Astrocyte (in vitro differentiated cells and primary cell): ENCODE data around the gene RBM46.

Experiments used
- EZH2 ChIP-seq: IDR thresholded peaks from 2 replicates; pipeline ENCODE4 v1.6.1; 2012; ENCODE audit warnings: mild to moderate bottlenecking, low read length, inconsistent platforms; ENCODE audit not compliant: insufficient read depth
- TF ChIP-seq, protein P1 (sequence below): IDR thresholded peaks from 2 replicates; pipeline ENCODE4 v1.5.1; 2011; ENCODE audit warnings: low read depth, mild to moderate bottlenecking, inconsistent platforms, low read length, moderate library complexity; ENCODE audit not compliant: insufficient read depth

DNA sequence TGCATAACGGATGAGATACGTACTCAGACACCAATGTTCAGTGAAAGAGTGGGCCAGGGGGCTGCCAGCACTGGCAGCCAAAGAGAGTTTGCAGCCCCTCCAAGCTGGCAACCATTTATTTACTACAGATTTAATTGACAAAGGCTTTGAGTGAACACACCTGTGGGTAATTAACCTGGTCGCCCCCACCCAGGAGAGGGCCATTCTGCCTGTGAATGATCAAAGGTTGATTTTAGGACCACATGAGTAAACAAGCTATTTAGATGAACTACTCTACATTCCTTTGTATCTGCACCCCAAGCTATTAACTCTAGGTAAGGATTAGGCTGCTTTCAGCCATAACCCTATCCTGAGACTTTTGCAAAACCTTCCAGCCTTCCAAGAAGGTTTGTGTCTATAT, 55.0 kb downstream of the RBM46 start:
- TF ChIP-seq, protein P1, sequence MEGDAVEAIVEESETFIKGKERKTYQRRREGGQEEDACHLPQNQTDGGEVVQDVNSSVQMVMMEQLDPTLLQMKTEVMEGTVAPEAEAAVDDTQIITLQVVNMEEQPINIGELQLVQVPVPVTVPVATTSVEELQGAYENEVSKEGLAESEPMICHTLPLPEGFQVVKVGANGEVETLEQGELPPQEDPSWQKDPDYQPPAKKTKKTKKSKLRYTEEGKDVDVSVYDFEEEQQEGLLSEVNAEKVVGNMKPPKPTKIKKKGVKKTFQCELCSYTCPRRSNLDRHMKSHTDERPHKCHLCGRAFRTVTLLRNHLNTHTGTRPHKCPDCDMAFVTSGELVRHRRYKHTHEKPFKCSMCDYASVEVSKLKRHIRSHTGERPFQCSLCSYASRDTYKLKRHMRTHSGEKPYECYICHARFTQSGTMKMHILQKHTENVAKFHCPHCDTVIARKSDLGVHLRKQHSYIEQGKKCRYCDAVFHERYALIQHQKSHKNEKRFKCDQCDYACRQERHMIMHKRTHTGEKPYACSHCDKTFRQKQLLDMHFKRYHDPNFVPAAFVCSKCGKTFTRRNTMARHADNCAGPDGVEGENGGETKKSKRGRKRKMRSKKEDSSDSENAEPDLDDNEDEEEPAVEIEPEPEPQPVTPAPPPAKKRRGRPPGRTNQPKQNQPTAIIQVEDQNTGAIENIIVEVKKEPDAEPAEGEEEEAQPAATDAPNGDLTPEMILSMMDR, result no peak
- TF ChIP-seq EZH2, result no peak
